Thyroid gland (tissue), 4 donors: Measurements from ENCODE around the gene SMG9. TPM values are rescaled to one million over a fixed set of nuclear protein-coding genes. Genes with fewer than 3 reads are reported as not detected.

Experiments used
- DNase-seq, 2 donors: peaks; one replicate each; pipeline ENCODE4 v3.0.0-alpha.2; 2019
- H3K27ac ChIP-seq, 3 donors: fragments of 200-600 bp; sonication (generic); 1 replicate in 2 of 3; 2 replicates in 1 of 3; pipeline ENCODE4 v1.5.1; 2016 to 2019; ENCODE audit warnings: mild to moderate bottlenecking in 1 of 3, moderate library complexity in 1 of 3
- H3K27me3 ChIP-seq: fragments of 200-600 bp; sonication (generic); one replicate; pipeline ENCODE4 v1.5.1; 2019
- H3K36me3 ChIP-seq, 2 donors: fragments of 200-600 bp; sonication (generic); one replicate each; pipeline ENCODE4 v1.5.1; 2016 to 2019
- H3K4me1 ChIP-seq, 2 donors: fragments of 200-600 bp; sonication (generic); one replicate each; pipeline ENCODE4 v1.5.1; 2017 to 2019
- H3K4me3 ChIP-seq, 3 donors: fragments of 200-600 bp; sonication (generic); replicated peaks in 1 of 3; 1 replicate in 2 of 3; 2 replicates in 1 of 3; pipeline ENCODE4 v1.5.1; 2016; ENCODE audit warnings: mild to moderate bottlenecking in 1 of 3
- H3K9me3 ChIP-seq: fragments of 200-600 bp; sonication (generic); one replicate; pipeline ENCODE4 v1.5.1; 2017
- CTCF ChIP-seq, 6 experiments: fragments of 200-600 bp in 3 of 6; fragments of 450-650 bp in 3 of 6; sonication (generic) in 3 of 6; IDR thresholded peaks; one replicate each; pipeline ENCODE4 v1.5.1; 2016 to 2019; ENCODE audit warnings: antibody characterized with exemption in 6 of 6, mild to moderate bottlenecking in 2 of 6, inconsistent platforms in 1 of 6, moderate library complexity in 1 of 6
- POLR2A ChIP-seq, 2 donors: fragments of 450-650 bp; IDR thresholded peaks; one replicate each; pipeline ENCODE4 v1.6.1; 2017; ENCODE audit warnings: antibody characterized with exemption in 2 of 2, mild to moderate bottlenecking in 2 of 2, moderate library complexity in 1 of 2
- WGBS, 2 donors: methylation state at CpG; one replicate each; pipeline ENCODE4 v1.1.5; 2017; 5-methylcytosine and 5-hydroxymethylcytosine counted together
- intact Hi-C: fragments of 100-400 bp; cut with DNase I; formaldehyde crosslinking; loops from one replicate; pipeline ENCODE4 v1.15.1; 2023
- total RNA-seq, 4 donors: library from RNA; depleted of rRNA; stranded (reverse); fragments of >200 nt; gene quantifications; one replicate each; pipeline ENCODE4 v1.2.3, GENCODE V29; 2016

The SMG9 gene
- total RNA-seq, 4 donors from 2014 or later: 15.5 to 34.4 (median 18.8) TPM

GRCh38 chr19:43726736-43727592 lies 27.8 kb downstream of the SMG9 start:
- TF ChIP-seq CTCF (IDR thresholded peaks at IDR 0.05): no peak
- TF ChIP-seq POLR2A (IDR thresholded peaks at IDR 0.05): no peak
- no peak for DNase-seq
- Histone ChIP-seq H3K27me3 (no peaks in the 10 kb centered on the region), H3K4me3 (no peak overlapping the region), H3K4me1 (no peaks in the 10 kb centered on the region), H3K27ac (no peak overlapping the region), H3K36me3 (peaks cover 8 to 21% of the 10 kb centered on the region in 2 donors), H3K9me3 (no peaks in the 10 kb centered on the region)
- intact Hi-C loops: no loop called here
- WGBS, 2 donors: 66 to 72% methylated on average over 12 to 15 of the region's 15 CpGs

GRCh38 chr19:43725468-43725867 lies 29.3 kb downstream of the SMG9 start:
- no peak for DNase-seq
- intact Hi-C loops: no loop called here
- TF ChIP-seq POLR2A (IDR thresholded peaks at IDR 0.05): no peak
- no peak for TF ChIP-seq CTCF (IDR thresholded peaks at IDR 0.05)
- Histone ChIP-seq H3K36me3 (peaks cover 0 to 6% of the 10 kb centered on the region in 2 donors), H3K27ac (no peak overlapping the region), H3K9me3 (no peaks in the 10 kb centered on the region), H3K27me3 (no peaks in the 10 kb centered on the region), H3K4me3 (no peak overlapping the region), H3K4me1 (no peaks in the 10 kb centered on the region)
- 60 to 63% methylated on average over 7 of the region's 7 CpGs for WGBS, 2 donors

- H3K9me3 ChIP-seq: no peaks in the 10 kb centered on the region
- TF ChIP-seq CTCF (IDR thresholded peaks at IDR 0.05) (no peak), POLR2A (IDR thresholded peaks at IDR 0.05) (no peak)
- no peak overlapping the region for H3K4me3 ChIP-seq
- peaks cover 0 to 5% of the 10 kb centered on the region in 2 donors for H3K36me3 ChIP-seq
- WGBS, 2 donors: 71 to 73% methylated on average over 8 of the region's 8 CpGs
- no peaks in the 10 kb centered on the region for H3K4me1 ChIP-seq
- no peak for DNase-seq
- intact Hi-C loops: no loop called here
- no peaks in the 10 kb centered on the region for H3K27me3 ChIP-seq
- H3K27ac ChIP-seq: no peak overlapping the region
Observed at GRCh38 chr19:43724896-43725295, 29.9 kb downstream of the SMG9 start.

- intact Hi-C loops: no loop called here
- Histone ChIP-seq H3K27me3 (no peaks in the 10 kb centered on the region), H3K27ac (no peak overlapping the region), H3K9me3 (no peaks in the 10 kb centered on the region), H3K4me3 (no peak overlapping the region), H3K36me3 (peaks cover 0 to under 1% of the 10 kb centered on the region in 2 donors), H3K4me1 (no peaks in the 10 kb centered on the region)
- no peak for TF ChIP-seq POLR2A (IDR thresholded peaks at IDR 0.05)
- 55 to 59% methylated on average over 8 of the region's 8 CpGs for WGBS, 2 donors
- DNase-seq: no peak
Observed at GRCh38 chr19:43723588-43723987, 31.2 kb downstream of the SMG9 start.

- no peaks in the 10 kb centered on the region for H3K27me3 ChIP-seq
- TF ChIP-seq POLR2A (IDR thresholded peaks at IDR 0.05) (no peak), CTCF (IDR thresholded peaks at IDR 0.05) (no peak)
- H3K4me1 ChIP-seq: no peaks in the 10 kb centered on the region
- intact Hi-C loops: no loop called here
- H3K9me3 ChIP-seq: no peaks in the 10 kb centered on the region
- no peak overlapping the region for H3K27ac ChIP-seq
- WGBS, 2 donors: 79 to 88% methylated on average over 5 of the region's 5 CpGs
- no peaks in the 10 kb centered on the region for H3K36me3 ChIP-seq
- no peak for DNase-seq
- H3K4me3 ChIP-seq: no peak overlapping the region
Observed at GRCh38 chr19:43721469-43722048, 33.2 kb downstream of the SMG9 start.
